Measurements from ENCODE around the gene ANKH.

Gene ANKH

GRCh38 chr5:14659821-14660607 is 211.6 kb downstream of the ANKH start:
- no peak for DNase-seq

GRCh38 chr5:14656898-14657297 is 214.7 kb downstream of the ANKH start:
- no peak for DNase-seq

- DNase-seq = no peak
Measured at GRCh38 chr5:14655146-14655741, 216.3 kb downstream of the ANKH start.
